ENCODE measurements around the gene RGS19.

Gene RGS19

GRCh38 chr20:64042054-64042781 lies 37.1 kb downstream of the RGS19 start:
- peak overlapping the region; percentile 59 for H3K4me3 ChIP-seq (ENCODE audit: low read length)
- DNase-seq (ENCODE audit: low read depth, low spot score) = no peak

- peak overlapping the region; percentile 59 for H3K4me3 ChIP-seq (ENCODE audit: low read length)
- DNase-seq (ENCODE audit: low read depth, low spot score) = no peak
Observed at GRCh38 chr20:64041781-64042053, 37.6 kb downstream of the RGS19 start.

DNA sequence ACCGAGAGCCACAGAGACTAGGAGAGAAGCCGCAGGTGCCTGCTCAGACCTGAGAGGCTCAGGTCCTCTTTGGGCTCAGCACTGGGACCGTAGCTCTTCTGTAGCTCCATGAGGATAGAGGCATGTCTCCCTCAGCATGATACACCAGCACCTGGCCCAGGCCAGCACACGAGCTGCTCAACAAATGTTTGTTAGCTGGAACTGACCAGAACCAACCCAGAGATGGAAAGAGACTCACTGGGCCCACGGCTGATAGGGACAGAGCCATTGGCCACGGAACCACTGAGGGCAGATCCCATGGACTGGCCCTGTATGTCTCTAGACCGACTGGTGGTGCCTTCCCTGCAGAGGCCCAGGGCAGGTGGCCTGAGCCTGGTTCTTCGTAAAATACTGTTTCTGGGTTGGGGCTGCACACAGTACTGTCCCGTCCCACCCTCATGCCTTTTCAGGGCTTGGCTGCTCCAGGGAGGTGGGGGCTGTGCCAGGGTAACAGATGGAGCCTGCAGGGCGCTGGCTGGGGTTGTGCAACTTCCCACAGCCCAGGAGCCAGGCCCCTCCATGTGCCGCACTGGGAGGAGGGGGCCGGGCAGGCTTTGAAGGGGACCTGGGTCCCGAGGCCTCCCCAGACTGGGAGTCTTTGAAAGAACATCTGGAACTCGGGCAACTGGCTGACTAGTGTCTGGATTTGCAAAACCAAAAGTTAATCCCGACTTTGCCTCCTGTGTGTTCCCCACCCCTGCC lies 38.1 kb downstream of the RGS19 start:
- H3K4me3 ChIP-seq (ENCODE audit: low read length) = peak overlapping the region; percentile 59; the same call in 1 of the 2 replicates
- DNase-seq (ENCODE audit: low read depth, low spot score) = no peak

- H3K4me3 ChIP-seq (ENCODE audit: low read length) = no peak overlapping the region
- no peak for DNase-seq (ENCODE audit: low read depth, low spot score)
Observed at GRCh38 chr20:64040231-64041039, 38.9 kb downstream of the RGS19 start.

DNA sequence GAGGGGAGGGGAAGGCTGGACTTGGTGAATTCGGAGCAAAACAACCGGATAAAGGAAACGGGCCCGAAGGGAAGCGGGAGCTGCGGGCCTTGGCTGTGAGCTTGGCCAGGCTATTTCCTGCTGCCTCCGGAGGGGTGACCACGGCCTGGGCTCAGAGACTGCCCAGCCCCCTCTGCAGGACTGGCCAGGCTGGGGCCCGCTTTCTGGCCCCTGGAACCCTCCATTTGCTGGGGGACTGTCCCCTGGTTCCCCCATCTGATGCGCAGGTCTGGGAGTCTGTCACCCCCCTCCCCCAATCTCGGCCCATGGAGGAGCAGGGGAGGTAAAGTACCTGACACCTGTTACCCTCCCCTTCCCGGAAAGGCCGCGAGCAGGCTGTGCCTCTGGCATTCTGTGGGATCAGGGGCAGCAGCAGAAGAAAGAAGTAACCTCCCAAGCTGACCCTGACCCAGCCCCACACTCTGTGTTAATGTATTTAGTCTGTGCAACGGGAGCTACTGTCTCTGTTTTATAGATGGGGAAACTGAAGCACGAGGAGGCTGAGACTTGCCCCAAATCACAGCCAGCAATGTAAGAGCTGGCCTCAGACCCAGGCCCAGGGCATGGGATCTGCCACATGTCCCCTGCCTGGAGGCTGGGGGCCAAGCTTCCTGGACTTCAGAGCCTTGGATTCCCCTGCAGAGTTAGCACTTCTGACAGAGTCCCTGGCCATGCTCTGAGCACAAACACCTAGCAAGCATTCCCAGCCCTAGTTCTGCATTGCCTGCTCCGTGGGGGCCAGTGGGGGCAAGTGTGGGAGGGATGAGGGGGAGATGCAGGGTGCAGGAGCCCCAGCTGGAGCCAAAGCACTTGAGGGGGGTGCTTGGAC lies 39.8 kb downstream of the RGS19 start:
- peak overlapping the region; percentile 51 for H3K4me3 ChIP-seq (ENCODE audit: low read length)
- DNase-seq (ENCODE audit: low read depth, low spot score) = no peak

GRCh38 chr20:64038565-64039292 lies 40.6 kb downstream of the RGS19 start:
- peak overlapping the region; percentile 51 for H3K4me3 ChIP-seq (ENCODE audit: low read length)
- DNase-seq (ENCODE audit: low read depth, low spot score) = peak; percentile 63

DNA sequence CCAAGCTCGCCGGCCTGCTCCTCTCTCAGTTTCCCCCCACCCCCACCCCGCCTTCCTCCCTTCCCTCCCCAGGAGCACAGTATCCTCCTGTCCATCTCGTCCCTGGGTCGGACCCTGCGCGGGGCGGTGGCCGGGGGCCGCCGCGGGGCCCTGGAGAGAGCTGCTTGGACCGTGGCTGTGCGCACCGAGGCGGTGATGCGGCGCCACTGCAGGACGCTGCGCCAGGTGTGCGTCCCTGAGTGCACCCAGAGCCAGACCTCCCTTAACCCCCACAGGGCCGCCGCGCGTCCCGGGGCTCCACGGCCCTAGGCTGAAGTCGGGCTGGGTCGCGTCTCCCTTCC lies 41.1 kb downstream of the RGS19 start:
- H3K4me3 ChIP-seq (ENCODE audit: low read length) = no peak overlapping the region; the same call in 1 of the 2 replicates
- DNase-seq (ENCODE audit: low read depth, low spot score) = no peak

DNA sequence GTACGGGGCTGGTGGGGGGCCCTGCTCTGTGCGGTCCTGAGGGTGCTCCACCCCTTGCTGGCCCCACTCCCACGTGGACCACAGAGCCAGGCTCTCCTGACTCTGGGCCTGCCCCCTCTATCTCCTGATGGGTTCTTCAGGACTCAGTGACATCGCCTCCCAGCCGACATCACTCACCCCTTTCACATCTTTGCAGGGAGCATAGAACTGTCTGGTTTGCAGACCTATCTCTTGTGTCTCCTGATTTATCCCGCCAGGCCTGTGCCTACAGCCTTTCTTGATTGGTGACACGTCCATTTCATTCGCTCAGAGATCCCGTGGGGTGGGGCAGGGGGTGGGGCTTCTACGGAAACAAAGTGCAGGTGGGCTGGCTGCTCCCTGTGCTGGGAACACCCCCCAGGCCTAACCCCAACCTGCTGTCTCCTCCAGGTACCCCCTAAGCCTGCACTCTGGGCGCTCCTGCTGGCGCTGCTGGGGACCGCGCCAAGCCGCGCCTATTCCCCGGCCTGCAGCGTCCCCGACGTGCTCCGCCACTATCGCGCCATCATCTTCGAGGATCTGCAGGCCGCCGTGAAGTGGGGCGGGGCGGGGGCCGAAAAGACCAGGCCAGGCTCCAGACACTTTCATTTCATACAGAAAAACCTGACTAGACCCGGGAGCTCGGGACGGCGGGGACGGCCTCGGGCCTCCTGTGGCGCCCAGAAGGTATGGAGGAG lies 41.7 kb downstream of the RGS19 start:
- DNase-seq (ENCODE audit: low read depth, low spot score) = no peak
- H3K4me3 ChIP-seq (ENCODE audit: low read length) = no peak overlapping the region

DNA sequence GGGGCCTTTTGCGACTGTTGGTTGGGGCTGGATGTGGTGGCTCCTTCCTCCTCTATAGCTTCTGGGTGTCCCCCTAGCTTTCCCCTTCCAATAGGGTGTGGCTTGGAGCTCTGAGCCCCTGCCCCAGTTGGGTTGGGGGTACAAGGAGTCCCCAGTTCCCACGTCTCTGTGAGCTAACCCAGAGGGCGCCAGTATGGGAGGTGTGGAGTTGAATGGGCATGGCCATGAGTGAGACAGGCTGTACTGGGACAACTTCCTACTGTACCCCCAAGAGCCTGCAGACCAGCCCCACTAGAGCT lies 42.2 kb downstream of the RGS19 start:
- no peak overlapping the region for H3K4me3 ChIP-seq (ENCODE audit: low read length)

DNA sequence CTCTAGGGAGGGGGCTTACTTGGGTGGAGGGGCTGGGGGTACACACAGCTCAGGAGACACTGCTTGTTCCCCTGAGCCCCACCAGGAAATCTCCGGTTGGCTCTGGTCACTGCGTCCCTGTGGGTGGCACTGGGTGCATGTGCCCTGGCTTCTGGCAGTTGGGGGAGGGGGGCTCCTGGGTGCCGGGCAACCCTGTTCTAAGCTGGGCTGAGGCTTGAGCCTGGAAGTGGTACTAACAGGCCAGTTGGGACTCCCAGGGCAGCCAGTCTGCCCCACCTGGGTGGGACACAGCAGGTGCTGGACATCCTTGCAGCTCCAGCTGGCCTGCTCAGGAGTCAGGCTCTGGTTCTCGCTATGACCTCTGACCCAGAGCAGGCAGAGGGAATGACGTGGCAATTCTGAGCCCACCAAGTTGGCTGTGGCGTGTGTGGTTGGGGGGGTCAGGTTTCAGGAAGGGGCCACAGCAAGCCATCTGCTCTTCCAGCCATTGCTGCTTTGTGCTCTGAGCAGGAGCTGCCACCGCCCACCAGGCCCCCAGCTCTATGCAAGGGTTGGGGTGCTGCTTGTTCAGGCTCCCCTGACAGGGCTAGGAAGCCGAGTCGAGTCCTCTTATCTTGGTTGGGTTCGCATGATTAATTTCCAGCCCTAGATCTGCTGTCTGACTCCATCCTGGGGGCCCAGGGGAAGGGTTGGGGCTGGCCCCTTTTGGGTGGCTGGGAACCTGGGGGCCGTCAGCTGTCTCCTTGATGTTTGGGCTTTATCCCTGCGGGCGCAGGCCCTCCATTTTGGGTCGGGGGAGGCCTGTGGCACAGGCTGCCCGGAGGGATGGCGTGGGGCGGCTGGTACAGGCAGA lies 42.7 kb downstream of the RGS19 start:
- H3K4me3 ChIP-seq (ENCODE audit: low read length) = no peak overlapping the region
- DNase-seq (ENCODE audit: low read depth, low spot score) = no peak

More for the DNA sequence above, 42.2 kb downstream of the RGS19 start:
- DNase-seq (ENCODE audit: low read depth, low spot score) = no peak

DNA sequence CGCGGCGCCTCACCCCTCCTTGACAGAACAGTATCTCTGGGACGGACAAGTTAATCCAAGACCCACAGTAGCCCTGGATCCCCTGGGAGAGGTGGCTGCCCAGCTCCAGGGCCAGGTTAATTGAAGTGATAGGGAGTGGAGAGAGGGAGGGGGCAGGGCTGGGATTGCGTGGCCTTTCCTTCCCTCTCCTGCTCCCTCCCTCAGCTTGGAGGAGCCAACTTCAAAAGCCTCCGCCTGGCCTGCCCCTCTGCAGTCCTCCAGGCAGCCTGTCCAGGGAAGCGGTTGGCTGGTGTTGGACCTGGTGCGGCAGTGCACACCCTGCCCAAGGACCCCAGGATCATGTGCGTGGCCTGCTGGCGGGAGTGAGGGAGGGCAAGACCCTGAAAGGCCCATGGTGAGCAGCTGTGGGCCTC lies 43.4 kb downstream of the RGS19 start, which contains the start of gene C20orf204:
Gene C20orf204, plus strand, starts transcription at position 250 of the 413 bp plus-strand sequence. Its CDS starts 142 bp downstream, at position 392.
- no peak within 1 kb of the TSS for H3K4me3 ChIP-seq (ENCODE audit: low read length)
- DNase-seq (ENCODE audit: low read depth, low spot score) = no peak

- DNase-seq (ENCODE audit: low read depth, low spot score) = no peak
- H3K4me3 ChIP-seq (ENCODE audit: low read length) = no peak overlapping the region
Observed at GRCh38 chr20:64035066-64035932, 44.0 kb downstream of the RGS19 start.

DNA sequence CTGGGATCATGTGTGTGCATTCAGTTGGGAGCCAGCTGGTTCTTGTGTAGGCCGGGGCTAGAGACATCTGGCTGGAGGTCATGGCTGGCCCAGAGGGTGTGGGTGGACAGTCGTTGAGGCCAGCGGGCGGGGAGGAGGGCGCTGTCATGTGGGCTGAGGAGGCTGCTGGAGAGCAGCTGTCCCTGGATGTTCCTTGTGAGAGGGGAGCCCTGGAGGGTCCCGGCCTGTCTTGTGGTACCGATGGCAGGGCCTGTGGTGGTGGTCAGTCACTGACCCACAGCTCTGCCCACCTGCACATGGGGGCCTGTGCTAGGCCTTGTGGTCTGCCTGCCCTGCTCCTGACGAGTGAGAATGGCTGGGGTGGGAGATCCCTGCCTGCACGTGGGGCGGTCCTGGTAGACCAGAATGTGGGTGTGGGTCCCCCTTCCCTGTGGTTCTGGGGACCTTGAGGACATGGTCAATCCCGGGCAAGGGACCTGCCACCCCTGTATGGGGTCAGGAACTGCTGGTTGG lies 45.3 kb downstream of the RGS19 start:
- no peak for DNase-seq (ENCODE audit: low read depth, low spot score)
- no peak overlapping the region for H3K4me3 ChIP-seq (ENCODE audit: low read length)

GRCh38 chr20:64032706-64033624 lies 46.4 kb downstream of the RGS19 start:
- no peak overlapping the region for H3K4me3 ChIP-seq (ENCODE audit: low read length)

DNA sequence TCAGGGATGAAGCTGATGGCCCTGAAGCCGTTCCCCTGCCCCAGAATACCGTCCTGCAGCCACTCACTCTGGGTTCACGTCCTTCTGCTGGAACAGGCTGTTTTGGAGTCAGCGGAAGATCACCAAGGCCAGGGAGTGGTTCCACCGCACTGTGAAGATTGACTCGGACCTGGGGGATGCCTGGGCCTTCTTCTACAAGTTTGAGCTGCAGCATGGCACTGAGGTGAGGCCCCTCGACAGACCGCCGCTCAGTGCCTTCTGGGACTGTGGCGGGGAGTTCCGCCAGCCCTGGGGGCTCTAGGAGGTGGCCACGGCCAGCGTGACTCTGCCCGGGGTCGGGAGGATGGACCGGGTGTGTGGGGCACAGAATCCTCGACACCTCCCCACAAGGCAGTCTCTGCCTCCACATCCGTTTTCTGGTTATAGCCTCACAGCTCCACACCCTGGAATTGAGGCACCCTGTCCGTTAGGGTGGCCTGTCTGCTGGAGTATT lies 47.5 kb downstream of the RGS19 start:
- DNase-seq (ENCODE audit: low read depth, low spot score) = no peak
- no peak overlapping the region for H3K4me3 ChIP-seq (ENCODE audit: low read length)

More at GRCh38 chr20:64032706-64033624, 46.4 kb downstream of the RGS19 start:
- DNase-seq (ENCODE audit: low read depth, low spot score) = no peak
